IPS-11a (cell line): ENCODE data around the gene SACM1L.
A peak's percentile ranks its signal among the peaks of the same experiment; 100 is the strongest.
"Not testable (repeated sequence)": the region's sequence is repeated elsewhere in the genome, so short reads cannot be mapped to it uniquely, and the experiment has no call there.

Experiments used
- H3K4me3 ChIP-seq: one replicate; pipeline ENCODE4 v1.5.1; 2013; ENCODE audit warnings: low read depth, low read length, control low read depth

SACM1L gene

DNA sequence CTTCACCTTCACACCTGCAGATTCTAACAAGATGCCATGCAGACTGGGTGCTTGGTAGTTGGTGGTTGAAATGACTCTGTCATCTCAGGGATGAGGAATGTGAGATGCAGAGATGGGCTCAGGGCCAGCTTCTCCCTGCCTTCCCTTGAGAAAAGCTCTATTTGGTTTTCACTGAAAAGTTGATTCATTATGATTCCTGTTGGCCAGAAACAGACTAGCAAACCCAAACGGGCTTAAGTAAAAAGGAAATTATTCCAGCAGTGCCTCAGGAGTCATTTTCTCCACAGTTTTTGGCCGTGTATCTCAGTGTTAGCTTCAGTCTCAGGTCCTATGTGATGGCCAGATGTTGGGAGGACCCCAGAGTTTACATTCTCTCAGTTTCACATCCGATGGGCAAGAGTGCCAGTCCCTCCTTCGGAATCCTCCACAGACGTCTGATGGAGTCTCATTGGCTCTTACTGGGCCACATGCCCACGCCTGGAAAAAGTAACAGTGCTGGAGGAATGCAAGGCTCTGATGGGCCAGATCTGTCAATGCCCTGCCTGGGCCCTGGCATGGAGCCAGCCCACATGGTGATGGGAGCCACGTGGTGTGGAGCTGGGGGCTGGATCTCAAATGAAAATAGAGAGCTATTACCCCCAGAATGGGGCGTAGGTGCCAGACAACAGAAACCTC lies 22.3 kb upstream of the SACM1L start:
- no peak overlapping the region for H3K4me3 ChIP-seq

- H3K4me3 ChIP-seq: no peak overlapping the region
These were observed 21.6 kb upstream of the SACM1L start for GRCh38 chr3:45667569-45667934.

DNA sequence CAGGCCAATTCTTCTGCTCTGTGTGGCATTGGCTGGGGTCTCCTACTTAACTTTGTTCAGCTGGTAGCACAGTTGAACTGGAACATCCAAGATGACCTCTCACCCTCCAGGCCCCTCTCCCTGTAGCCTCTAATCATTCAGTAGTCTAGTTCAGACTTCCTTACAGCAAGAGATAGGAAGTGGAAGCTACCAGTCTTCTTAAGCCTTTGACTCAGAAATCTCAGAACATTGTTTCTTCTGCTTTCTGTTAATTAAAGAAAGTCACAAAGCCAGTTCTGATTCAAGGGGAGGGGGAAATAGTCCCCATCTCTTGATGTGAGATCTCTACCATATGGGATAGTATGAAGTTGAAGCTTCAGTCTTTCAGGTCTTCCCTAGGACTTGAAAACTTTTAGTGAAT lies 18.8 kb upstream of the SACM1L start:
- no peak overlapping the region for H3K4me3 ChIP-seq

GRCh38 chr3:45670991-45671390 lies 18.2 kb upstream of the SACM1L start:
- no peak overlapping the region for H3K4me3 ChIP-seq

DNA sequence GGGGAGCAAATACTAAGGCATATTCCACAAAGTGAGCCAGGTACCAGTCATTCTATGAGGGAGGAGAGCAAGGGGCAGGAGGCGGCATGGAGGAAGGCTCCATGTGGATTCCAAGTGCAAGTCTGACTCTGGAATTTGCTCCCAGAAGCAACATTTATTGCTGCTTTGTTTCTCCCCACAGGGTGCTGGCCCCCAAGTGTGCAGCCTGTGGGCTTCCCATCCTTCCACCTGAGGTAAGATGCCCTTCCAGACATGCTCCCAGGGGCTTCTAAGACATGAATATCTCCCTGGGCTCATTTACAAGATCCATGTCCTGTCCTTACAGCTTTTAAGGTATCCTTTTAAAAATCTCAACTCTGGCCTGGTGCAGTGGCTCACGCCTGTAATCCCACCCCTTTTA lies 15.9 kb upstream of the SACM1L start:
- H3K4me3 ChIP-seq: no peak overlapping the region

GRCh38 chr3:45676325-45677032 lies 12.7 kb upstream of the SACM1L start:
- H3K4me3 ChIP-seq: no peak overlapping the region

GRCh38 chr3:45677033-45677446 lies 12.2 kb upstream of the SACM1L start:
- no peak overlapping the region for H3K4me3 ChIP-seq

DNA sequence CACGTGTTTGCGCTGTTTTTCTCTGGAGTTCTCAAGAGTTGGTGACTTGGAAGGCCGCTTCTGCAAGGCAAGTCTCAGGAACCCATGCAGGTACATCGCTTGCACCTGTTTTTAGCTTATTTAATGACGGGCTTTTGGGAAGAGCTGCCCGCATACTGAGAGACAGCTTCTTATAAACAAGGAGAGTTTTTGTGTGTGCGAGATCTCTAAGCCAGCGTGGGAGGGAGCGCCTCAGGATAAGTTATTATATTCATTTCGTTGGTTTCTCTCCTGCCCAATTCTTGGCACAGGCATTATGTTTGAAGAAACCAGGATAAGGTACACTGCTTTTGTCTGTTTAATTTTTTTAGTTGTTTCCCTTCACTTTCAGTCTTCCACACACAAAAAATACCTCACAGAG lies 11.4 kb upstream of the SACM1L start:
- no peak overlapping the region for H3K4me3 ChIP-seq

DNA sequence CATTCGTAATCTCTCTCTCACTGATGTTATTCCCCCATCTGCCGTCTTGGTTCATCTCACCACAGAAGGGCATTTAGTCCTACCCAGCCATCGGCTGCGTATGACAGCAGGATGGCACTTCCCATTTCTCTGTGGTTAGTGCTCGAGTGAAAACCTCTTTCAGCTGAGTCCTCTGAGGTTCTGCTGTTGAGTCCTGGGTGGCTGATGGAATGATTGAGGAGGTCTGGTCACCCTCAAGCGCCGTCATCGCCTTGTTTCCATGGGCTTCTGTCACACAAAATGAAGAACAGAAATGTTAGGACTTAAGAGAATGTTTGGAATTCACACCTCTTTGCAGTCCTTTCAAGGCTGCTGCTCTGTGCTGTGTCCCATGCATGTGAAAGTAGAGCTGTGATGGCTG lies 9.4 kb upstream of the SACM1L start:
- H3K4me3 ChIP-seq: no peak overlapping the region

DNA sequence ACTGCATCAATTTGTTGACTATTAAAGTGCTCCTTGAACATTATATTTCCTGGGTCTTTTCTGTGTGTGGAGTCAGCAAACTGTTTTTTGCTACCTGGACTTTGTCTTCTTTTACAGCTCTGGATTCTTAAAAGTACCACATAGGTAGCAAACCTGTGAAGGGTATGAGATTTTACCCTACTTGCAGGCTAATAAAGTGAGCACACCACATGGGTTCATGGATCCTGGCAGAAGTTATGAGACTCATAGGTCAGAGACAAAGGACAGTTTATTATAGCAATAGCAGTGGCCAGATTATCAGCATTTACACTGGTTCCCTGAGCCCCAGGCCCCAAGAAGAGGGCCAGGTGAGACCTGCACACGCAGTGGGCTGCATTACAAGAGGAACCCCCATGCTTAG lies 8.0 kb upstream of the SACM1L start:
- H3K4me3 ChIP-seq: no peak overlapping the region

DNA sequence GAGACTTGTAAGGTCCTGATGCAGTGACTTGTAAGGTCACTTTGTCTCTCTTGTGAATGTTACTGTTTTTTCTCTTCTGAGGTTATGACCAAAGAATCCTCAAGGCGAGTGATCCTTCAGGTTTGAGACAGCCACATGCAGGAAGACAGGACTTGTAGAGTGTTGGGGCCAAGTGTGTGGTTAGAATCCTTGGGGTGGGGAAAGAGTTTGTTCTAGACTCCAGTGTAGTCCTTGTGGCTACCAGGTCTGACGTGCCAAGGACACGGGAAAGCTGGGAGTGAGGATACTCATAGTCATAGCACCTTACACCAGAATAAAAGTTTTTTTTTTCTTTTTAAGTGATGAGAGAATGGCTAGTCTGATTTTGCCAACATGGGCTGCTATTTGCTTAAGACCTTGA lies 7.3 kb upstream of the SACM1L start:
- no peak overlapping the region for H3K4me3 ChIP-seq

GRCh38 chr3:45682311-45682710 lies 6.9 kb upstream of the SACM1L start:
- no peak overlapping the region for H3K4me3 ChIP-seq

- H3K4me3 ChIP-seq: no peak overlapping the region
These were observed 6.4 kb upstream of the SACM1L start for GRCh38 chr3:45682786-45683185.

DNA sequence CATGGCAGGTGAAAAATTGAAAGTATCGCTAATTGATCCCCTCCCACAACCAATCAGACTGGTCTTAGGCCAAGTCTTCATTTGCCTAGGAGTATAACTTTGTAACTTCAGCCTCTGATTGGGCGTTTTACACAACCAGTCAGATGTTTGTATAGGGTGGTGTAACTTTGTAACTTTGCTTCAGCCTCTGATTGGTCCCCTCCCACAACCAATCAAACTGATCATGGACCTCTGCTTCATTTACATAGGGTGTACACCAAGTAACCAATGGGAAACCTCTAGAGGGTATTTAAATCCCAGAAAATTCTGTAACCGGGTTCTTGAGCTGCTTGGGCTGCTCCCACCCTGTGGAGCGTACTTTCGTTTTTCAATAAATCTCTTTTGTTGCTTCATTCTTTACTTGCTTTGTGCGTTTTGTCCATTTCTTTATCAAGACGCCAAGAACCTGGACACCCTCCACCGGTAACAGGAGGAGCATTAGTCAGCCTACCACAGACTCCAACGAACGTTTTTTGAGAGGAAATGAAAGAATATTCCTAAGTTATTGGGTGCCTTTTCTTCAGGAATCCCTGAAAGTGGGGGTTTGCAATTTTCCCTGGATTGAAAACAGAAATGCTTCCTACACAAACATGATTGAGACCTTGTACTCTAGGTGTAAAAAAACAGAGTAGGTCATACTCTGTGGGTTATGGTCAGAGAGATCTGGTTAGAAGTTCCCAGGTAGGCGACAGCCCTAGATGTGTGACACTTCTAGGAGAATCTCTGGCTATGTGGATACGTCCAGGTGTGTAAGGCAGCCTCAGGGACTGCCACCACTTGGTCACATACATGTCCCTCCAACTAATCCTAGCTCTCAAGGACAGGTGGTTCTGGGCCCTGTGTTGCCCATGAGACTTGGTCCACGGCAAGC lies 5.5 kb upstream of the SACM1L start:
- H3K4me3 ChIP-seq: no peak overlapping the region

GRCh38 chr3:45684327-45684892 lies 4.8 kb upstream of the SACM1L start:
- H3K4me3 ChIP-seq: no peak overlapping the region

DNA sequence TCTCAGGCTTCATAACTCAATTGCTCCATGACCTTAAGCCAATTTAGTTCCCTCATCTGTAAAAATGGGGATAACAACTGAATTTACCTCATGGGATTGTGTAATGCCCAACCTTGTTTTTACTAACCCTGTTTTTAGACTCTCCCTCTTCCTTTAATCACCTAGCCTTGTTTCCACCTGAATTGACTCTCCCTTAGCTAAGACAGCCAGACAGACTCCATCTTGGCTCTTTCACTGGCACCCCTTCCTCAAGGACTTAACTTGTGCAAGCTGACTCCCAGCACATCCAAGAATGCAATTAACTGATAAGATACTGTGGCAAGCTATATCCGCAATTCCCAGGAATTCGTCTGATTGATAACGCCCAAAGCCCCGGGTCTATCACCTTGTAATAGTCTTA lies 3.5 kb upstream of the SACM1L start:
- H3K4me3 ChIP-seq: not testable (repeated sequence)

DNA sequence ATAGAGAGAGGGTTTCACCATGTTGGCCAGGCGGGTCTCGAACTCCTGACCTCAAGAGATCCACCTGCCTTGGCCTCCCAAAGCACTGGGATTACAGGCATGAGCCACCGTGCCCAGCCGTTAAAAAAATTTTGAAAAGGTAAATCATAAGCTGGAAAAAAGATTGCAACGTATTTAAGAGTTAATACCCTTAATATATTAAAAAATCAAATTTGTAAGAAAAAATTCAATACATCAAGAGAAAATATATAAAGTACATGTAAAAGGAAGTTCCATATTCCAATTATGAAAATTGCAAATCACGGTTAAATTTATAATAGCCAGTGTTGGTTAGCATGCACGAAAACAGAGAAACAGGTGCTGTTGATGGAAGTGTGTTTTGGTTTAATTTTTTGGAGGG lies 2.3 kb upstream of the SACM1L start:
- H3K4me3 ChIP-seq: no peak overlapping the region

GRCh38 chr3:45687828-45688193 lies 1.4 kb upstream of the SACM1L start:
- peak overlapping the region; percentile 90 for H3K4me3 ChIP-seq

DNA sequence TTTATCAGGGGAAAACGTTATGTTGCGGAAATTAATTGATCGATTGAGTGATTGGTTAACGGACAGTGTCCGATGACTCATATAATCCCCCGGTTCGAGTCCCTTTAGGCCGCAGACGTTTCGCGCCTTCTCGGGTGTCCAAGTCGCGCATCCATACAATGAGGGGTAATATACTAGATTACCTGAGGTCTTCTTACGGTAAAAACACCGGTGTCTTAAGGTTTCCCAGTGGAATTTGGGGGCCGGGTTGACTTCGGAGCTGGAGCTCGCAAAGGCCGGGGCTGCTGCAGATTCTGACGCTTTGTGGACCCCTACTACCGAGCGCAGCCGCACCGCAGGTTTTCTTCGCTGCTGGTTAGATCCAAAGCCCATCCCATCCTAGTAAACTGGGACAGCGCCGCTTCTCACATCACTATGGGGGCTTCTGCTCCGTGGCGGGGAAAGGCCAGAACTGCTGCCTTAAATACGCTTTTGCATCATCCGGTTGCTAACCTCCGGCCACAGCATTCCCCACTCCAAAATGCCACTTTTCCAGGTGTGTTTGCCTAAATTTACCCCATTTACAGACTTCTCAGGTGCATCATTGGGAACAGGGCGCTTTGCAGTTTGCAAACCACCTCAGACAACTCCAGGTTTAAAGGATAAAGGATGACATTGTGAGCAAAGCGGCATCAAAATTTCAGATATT lies 858 bp upstream of the SACM1L start:
- peak overlapping the region; percentile 90 for H3K4me3 ChIP-seq

DNA sequence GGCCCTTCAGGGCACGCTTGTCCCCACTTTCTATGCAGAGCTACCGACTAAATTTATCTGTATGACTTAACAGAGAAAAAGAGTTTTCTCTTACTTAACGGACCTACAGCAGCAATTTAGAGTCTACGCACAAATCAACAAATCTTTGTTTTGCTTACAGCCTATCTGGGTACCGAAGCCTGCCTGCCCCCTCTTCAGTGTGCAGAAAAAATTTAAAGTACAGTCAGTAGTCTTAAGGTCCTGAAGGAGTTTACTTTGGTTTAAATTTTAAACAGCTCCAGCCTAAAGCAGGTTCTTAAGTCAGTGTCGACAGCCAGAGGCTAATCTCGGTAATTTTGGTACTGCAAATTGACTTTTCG lies 570 bp downstream of the SACM1L start:
- peak overlapping the region; percentile 90 for H3K4me3 ChIP-seq
